Activated T-cell treated with anti-CD3 and anti-CD28 coated beads for 24 hours (primary cell): ENCODE data around the gene MLLT3.

ENCODE experiments used
- DNase-seq: peaks from one replicate; pipeline ENCODE4 v3.0.0-alpha.2; 2020; ENCODE audit warnings: low read depth

The MLLT3 gene

GRCh38 chr9:20417373-20418080 is 204.8 kb downstream of the MLLT3 start:
- DNase-seq: no peak

- no peak for DNase-seq
Measured at GRCh38 chr9:20414150-20414549, 208.1 kb downstream of the MLLT3 start.

- DNase-seq: no peak
Measured at GRCh38 chr9:20409321-20410092, 212.8 kb downstream of the MLLT3 start.

- no peak for DNase-seq
Measured at GRCh38 chr9:20408513-20408912, 213.8 kb downstream of the MLLT3 start.

GRCh38 chr9:20407013-20407412 is 215.3 kb downstream of the MLLT3 start:
- no peak for DNase-seq

- no peak for DNase-seq
Measured at GRCh38 chr9:20406344-20406743, 216.0 kb downstream of the MLLT3 start.

GRCh38 chr9:20405616-20406015 is 216.7 kb downstream of the MLLT3 start:
- no peak for DNase-seq

- DNase-seq: no peak
Measured at GRCh38 chr9:20405078-20405477, 217.2 kb downstream of the MLLT3 start.

GRCh38 chr9:20404192-20404813 is 218.0 kb downstream of the MLLT3 start:
- no peak for DNase-seq

GRCh38 chr9:20403346-20403745 is 219.0 kb downstream of the MLLT3 start:
- DNase-seq: no peak

GRCh38 chr9:20402273-20402875 is 219.9 kb downstream of the MLLT3 start:
- DNase-seq: no peak

- no peak for DNase-seq
Measured at GRCh38 chr9:20398536-20399338, 223.6 kb downstream of the MLLT3 start.

GRCh38 chr9:20397348-20397747 is 225.0 kb downstream of the MLLT3 start:
- no peak for DNase-seq

GRCh38 chr9:20396509-20396908 is 225.8 kb downstream of the MLLT3 start:
- no peak for DNase-seq

- DNase-seq: no peak
Measured at GRCh38 chr9:20395651-20396050, 226.6 kb downstream of the MLLT3 start.

- DNase-seq: no peak
Measured at GRCh38 chr9:20394969-20395368, 227.3 kb downstream of the MLLT3 start.

- no peak for DNase-seq
Measured at GRCh38 chr9:20391208-20391607, 231.1 kb downstream of the MLLT3 start.

GRCh38 chr9:20390400-20390799 is 231.9 kb downstream of the MLLT3 start:
- no peak for DNase-seq

- DNase-seq: no peak
Measured at GRCh38 chr9:20387062-20387461, 235.2 kb downstream of the MLLT3 start.

- DNase-seq: no peak
Measured at GRCh38 chr9:20384642-20385041, 237.7 kb downstream of the MLLT3 start.

GRCh38 chr9:20382460-20383071 is 239.7 kb downstream of the MLLT3 start:
- no peak for DNase-seq
